ENCODE results near the gene OR4C16. TPM values are rescaled to one million over a fixed set of nuclear protein-coding genes. Genes with fewer than 3 reads are reported as not detected.

Gene OR4C16
- total RNA-seq: not detected in 2 replicates

GRCh38 chr11:55571828-55572227 is at the start of gene OR4C16:
Gene OR4C16 (plus strand): TSS chr11:55572128. CDS start chr11:55572128, 0 bp downstream.

GRCh38 chr11:55554169-55554568 is 17.8 kb upstream of the OR4C16 start, which contains the start of gene OR4C15:
Gene OR4C15 (plus strand): TSS chr11:55554469. CDS start chr11:55554469, 0 bp downstream.

GRCh38 chr11:55607545-55607944 is 35.6 kb downstream of the OR4C16 start, which contains the start of gene OR4C11:
Gene OR4C11 (minus strand): TSS chr11:55607645. CDS start chr11:55604373, 3,272 bp downstream.

Other genes with a start within 250 kb of the OR4C16 start
- not detected in 2 replicates for gene OR4A16, start 228.9 kb upstream of the OR4C16 start, total RNA-seq
- gene OR4A15, start 204.2 kb upstream of the OR4C16 start, total RNA-seq: not detected in 2 replicates
- gene OR4C15, start 17.7 kb upstream of the OR4C16 start, total RNA-seq: not detected in 2 replicates
- gene OR4C11, start 35.5 kb downstream of the OR4C16 start, total RNA-seq: not detected in 2 replicates
- not detected in 2 replicates for gene OR4P4, start 63.0 kb downstream of the OR4C16 start, total RNA-seq
- gene OR4S2, start 76.2 kb downstream of the OR4C16 start, total RNA-seq: not detected in 2 replicates
- not detected in 2 replicates for gene OR4C6, start 90.1 kb downstream of the OR4C16 start, total RNA-seq
- gene OR5D13, start 201.3 kb downstream of the OR4C16 start, total RNA-seq: not detected in 2 replicates
- not detected in 2 replicates for gene OR5D14, start 223.4 kb downstream of the OR4C16 start, total RNA-seq
- gene OR5L1, start 239.2 kb downstream of the OR4C16 start, total RNA-seq: not detected in 2 replicates
- gene OR5D18, start 247.5 kb downstream of the OR4C16 start, total RNA-seq: not detected in 2 replicates